HepG2 (cell line): ENCODE results near the gene ATE1. TPM values are rescaled to one million over a fixed set of nuclear protein-coding genes. Genes with fewer than 3 reads are reported as not detected.

Source experiments
- CEBPG ChIP-seq: IDR thresholded peaks from 2 replicates; pipeline ENCODE4 v1.6.1; 2016
- EP300 ChIP-seq, 3 experiments: sonication (generic) in 1 of 3; formaldehyde crosslinking in 1 of 3; IDR thresholded peaks; 2 replicates each; pipeline versions ENCODE4 v1.5.1 to v1.6.1; 2011 to 2020; ENCODE audit warnings: low read depth in 2 of 3, low read length in 2 of 3, borderline replicate concordance in 1 of 3, improper control_type of control experiment in 1 of 3, mild to moderate bottlenecking in 1 of 3, missing genetic modification reagents in 1 of 3, moderate library complexity in 1 of 3
- HNF4A ChIP-seq: sonication (generic); formaldehyde crosslinking; IDR thresholded peaks from 2 replicates; pipeline ENCODE4 v1.4.0; 2020; ENCODE audit warnings: missing genetic modification reagents
- JUND ChIP-seq: sonication (generic); formaldehyde crosslinking; IDR thresholded peaks from 2 replicates; pipeline ENCODE4 v1.8.0; 2022; ENCODE audit warnings: mild to moderate bottlenecking, missing genetic modification reagents
- NR2F6 ChIP-seq, 2 experiments: IDR thresholded peaks; 2 replicates each; pipeline ENCODE4 v1.6.1; 2016; ENCODE audit warnings: antibody characterized with exemption in 1 of 2, mild to moderate bottlenecking in 1 of 2
- SMYD3 ChIP-seq: sonication (generic); formaldehyde crosslinking; IDR thresholded peaks from 2 replicates; pipeline ENCODE4 v1.8.1; 2023; ENCODE audit warnings: mild to moderate bottlenecking, missing genetic modification reagents
- SOX13 ChIP-seq, 3 experiments: fragments of 450-650 bp in 1 of 3; sonication (generic) in 1 of 3; formaldehyde crosslinking in 1 of 3; IDR thresholded peaks in 2 of 3; conservative IDR thresholded peaks in 1 of 3; 2 replicates each; pipeline versions ENCODE4 v1.5.0 to v1.6.1; 2016 to 2020; ENCODE audit warnings: antibody characterized with exemption in 1 of 3, mild to moderate bottlenecking in 1 of 3, missing compliant biosample characterization in 1 of 3, missing genetic modification reagents in 1 of 3, moderate library complexity in 1 of 3
- TRIM24 ChIP-seq: sonication (generic); formaldehyde crosslinking; IDR thresholded peaks from 2 replicates; pipeline ENCODE4 v1.8.0; 2022; ENCODE audit warnings: mild to moderate bottlenecking, missing genetic modification reagents
- USF2 ChIP-seq, 2 experiments: sonication (generic) in 1 of 2; formaldehyde crosslinking in 1 of 2; IDR thresholded peaks; 2 replicates each; pipeline versions ENCODE4 v1.5.1 to v1.6.1; 2011 to 2020; ENCODE audit warnings: borderline replicate concordance in 1 of 2, low read depth in 1 of 2, low read length in 1 of 2, mild to moderate bottlenecking in 1 of 2, missing genetic modification reagents in 1 of 2, moderate library complexity in 1 of 2
- ZNF292 ChIP-seq: sonication (generic); formaldehyde crosslinking; IDR thresholded peaks from 2 replicates; pipeline ENCODE4 v1.8.1; 2022; ENCODE audit warnings: mild to moderate bottlenecking, low read depth, missing genetic modification reagents, borderline replicate concordance
- ZNF577 ChIP-seq: sonication (generic); formaldehyde crosslinking; IDR thresholded peaks from 2 replicates; pipeline ENCODE4 v1.4.0; 2020; ENCODE audit warnings: mild to moderate bottlenecking, low read depth, missing genetic modification reagents, borderline replicate concordance
- polyA plus RNA-seq, 8 experiments: library from polyadenylated mRNA; depleted of rRNA in 3 of 8; stranded (reverse) in 7 of 8; unstranded in 1 of 8; fragments of >200 nt; fragmentation: Illumina TruSeq in 4 of 8; extraction: Trizol in 4 of 8; gene quantifications; 2 replicates each; pipeline versions ENCODE4 v1.2.1 to v1.2.3, GENCODE V29; 2011 to 2016; ENCODE audit warnings: low read depth in 4 of 8, missing spikeins in 1 of 8, mixed read lengths in 1 of 8; ENCODE audit not compliant: insufficient read depth in 1 of 8
- total RNA-seq, 5 experiments: library from RNA; depleted of rRNA; stranded (reverse); fragments of >200 nt; fragmentation: Illumina TruSeq; extraction: Trizol; gene quantifications; 2 replicates each; pipeline ENCODE4 v1.2.3, GENCODE V29; 2016; ENCODE audit warnings: low read depth in 1 of 5
- TF ChIP-seq, protein P1 (sequence below): sonication (generic); formaldehyde crosslinking; IDR thresholded peaks from 2 replicates; pipeline ENCODE4 v1.5.1; 2020; ENCODE audit warnings: mild to moderate bottlenecking, missing genetic modification reagents, borderline replicate concordance

ATE1 gene
- total and polyA plus RNA-seq, 2 of the 13 experiments (the other 11 are each of a cell fraction or from before 2014, with no cell fraction given): 17.5 to 42.2 TPM

DNA sequence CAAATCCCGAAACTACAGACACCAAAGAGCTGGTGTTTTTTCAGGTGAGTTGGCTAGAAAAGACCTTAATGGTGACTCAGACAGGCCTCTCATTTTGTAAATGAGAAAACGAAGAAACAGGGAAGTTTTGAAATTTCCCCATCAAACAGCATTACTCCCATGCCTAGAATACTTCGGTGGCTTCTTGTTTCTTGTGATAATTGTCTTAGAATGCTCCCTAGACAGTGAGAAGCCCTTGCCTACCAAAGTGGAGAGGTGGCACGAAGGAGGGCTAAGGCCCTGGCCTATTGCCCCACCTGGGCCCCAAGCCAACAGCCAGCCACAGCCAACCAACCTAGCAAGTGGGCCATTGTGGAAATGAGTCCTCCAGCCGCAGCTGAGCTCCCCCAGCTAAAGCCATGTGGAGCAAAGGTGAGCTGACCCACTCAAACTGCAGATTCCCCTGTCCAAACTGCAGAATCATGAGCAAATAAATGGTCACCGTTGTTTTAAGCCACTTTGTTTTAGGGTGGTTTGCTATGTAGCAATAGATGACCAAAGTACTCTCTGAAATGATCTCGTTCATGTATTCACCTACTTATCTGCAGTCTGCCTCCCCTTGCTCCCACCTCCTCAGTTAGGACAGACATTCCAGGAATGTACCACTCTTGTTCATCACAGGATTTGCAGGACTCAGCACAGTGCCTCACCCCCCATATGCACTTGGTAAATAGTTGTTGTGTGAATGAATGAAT, 231.9 kb downstream of the ATE1 start (continued):
- TF ChIP-seq ZNF292 (CRISPR knock-in tag): peak; percentile 46; the same call in 1 of the 2 replicates
- TF ChIP-seq ZNF577: no peak
- no peak for TF ChIP-seq JUND
- TF ChIP-seq TRIM24 (CRISPR knock-in tag): no peak
- TF ChIP-seq SMYD3: no peak
- no peak for TF ChIP-seq USF2 (IDR thresholded peaks at IDR 0.05; ENCODE audit: low read depth, low read length)
- no peak for TF ChIP-seq USF2 (CRISPR knock-in tag; IDR thresholded peaks at IDR 0.05; ENCODE audit: borderline replicate concordance)
- no peak for TF ChIP-seq SOX13 (IDR thresholded peaks at IDR 0.05)
- TF ChIP-seq SOX13 (CRISPR knock-in tag; conservative IDR thresholded peaks at IDR 0.05 in 1 of 2, IDR thresholded peaks at IDR 0.05 in 1 of 2): peak in 1 of 2 experiments; percentile 39; a peak in 1 of 4 replicates
- peak in 1 of 2 experiments; percentile 57; a peak in 1 of 4 replicates for TF ChIP-seq EP300 (IDR thresholded peaks at IDR 0.05; ENCODE audit: low read depth in 2 of 2, low read length in 2 of 2)
- TF ChIP-seq EP300 (CRISPR knock-in tag; IDR thresholded peaks at IDR 0.05; ENCODE audit: borderline replicate concordance): no peak
- TF ChIP-seq, protein P1, sequence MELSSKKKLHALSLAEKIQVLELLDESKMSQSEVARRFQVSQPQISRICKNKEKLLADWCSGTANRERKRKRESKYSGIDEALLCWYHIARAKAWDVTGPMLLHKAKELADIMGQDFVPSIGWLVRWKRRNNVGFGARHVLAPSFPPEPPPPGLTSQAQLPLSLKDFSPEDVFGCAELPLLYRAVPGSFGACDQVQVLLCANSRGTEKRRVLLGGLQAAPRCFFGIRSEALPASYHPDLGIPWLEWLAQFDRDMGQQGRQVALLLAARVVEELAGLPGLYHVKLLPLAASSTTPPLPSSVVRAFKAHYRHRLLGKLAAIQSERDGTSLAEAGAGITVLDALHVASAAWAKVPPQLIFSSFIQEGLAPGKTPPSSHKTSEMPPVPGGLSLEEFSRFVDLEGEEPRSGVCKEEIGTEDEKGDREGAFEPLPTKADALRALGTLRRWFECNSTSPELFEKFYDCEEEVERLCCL (CRISPR knock-in tag): no peak
- peak; percentile 70 for TF ChIP-seq CEBPG (CRISPR knock-in tag)
- peak; percentile 61 for TF ChIP-seq HNF4A (CRISPR knock-in tag)
- TF ChIP-seq NR2F6 (IDR thresholded peaks at IDR 0.05): no peak
- TF ChIP-seq NR2F6 (CRISPR knock-in tag; IDR thresholded peaks at IDR 0.05): 0 out of 2 replicates have a peak, but pooled peaks have one; percentile 20
